ENCODE measurements around the gene NT5DC2. TPM values are rescaled to one million over a fixed set of nuclear protein-coding genes. Genes with fewer than 3 reads are reported as not detected.

The NT5DC2 gene
- total and polyA plus RNA-seq, 2 of the 8 experiments (the other 6 are each of a cell fraction or from before 2014, with no cell fraction given): 331 to 477 TPM

DNA sequence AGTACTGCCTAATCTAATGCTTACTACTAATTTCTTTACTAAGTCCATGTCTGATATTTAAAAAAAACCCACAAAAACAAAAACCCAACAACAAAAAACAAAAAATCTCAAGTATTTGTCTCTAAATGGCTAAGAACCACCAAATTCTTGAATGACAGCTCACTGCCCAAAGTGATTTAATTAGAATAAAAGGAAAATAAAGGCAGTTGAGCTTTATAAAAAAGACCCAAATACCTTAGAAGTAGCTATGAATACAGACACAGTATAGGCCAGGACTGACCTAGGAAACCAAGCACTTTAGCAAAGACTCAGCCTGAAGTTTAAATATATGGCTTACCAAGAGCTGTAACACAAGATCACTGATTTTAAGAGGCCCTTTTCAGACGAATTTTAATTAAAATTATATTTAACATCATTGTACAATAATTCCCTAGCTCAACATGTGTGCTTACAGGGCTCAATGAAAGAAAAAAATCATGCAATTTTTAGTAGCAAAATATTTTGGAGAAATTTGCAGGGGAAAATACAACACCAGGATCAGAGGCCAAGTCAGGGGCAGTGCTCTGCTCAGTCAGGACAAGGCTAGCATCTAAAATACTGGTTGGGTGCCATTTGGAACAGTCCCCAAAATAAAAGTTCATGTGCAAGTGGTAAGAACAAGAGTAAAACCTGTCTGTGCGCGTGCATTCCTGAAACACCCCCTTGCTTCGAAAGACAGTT is 27.5 kb upstream of the NT5DC2 start:
- no peak overlapping the region for H4K8ac ChIP-seq (ENCODE audit: extremely low read depth, insufficient read depth, low read length)
- H3K36me3 ChIP-seq (ENCODE audit: control insufficient read depth in 2 of 4, insufficient read depth in 4 of 4, low read length in 3 of 4): peaks cover 8 to 49% (median 28%) of the 10 kb centered on the region in 4 experiments
- no peak overlapping the region for H3K4me2 ChIP-seq (ENCODE audit: insufficient read depth in 1 of 2, low read depth in 2 of 2, low read length in 2 of 2)
- DNase-seq (ENCODE audit: low read depth in 1 of 2, low spot score in 2 of 2) (no peak), FAIRE-seq (no peak)
- no peaks in the 10 kb centered on the region for H3K79me1 ChIP-seq (ENCODE audit: low read depth, low read length)
- no peak for TF ChIP-seq TAF1 (IDR thresholded peaks at IDR 0.05; ENCODE audit: low read depth, low read length)
- no peak for TF ChIP-seq POLR2AphosphoS5 (IDR thresholded peaks at IDR 0.05; ENCODE audit: low read depth, low read length)
- TF ChIP-seq TAF7 (optimal IDR thresholded peaks at IDR 0.05; ENCODE audit: borderline replicate concordance, low read depth, low read length): no peak
- TF ChIP-seq RFX5 (IDR thresholded peaks at IDR 0.05; ENCODE audit: borderline replicate concordance, low read depth, low read length): no peak
- TF ChIP-seq, protein P1, sequence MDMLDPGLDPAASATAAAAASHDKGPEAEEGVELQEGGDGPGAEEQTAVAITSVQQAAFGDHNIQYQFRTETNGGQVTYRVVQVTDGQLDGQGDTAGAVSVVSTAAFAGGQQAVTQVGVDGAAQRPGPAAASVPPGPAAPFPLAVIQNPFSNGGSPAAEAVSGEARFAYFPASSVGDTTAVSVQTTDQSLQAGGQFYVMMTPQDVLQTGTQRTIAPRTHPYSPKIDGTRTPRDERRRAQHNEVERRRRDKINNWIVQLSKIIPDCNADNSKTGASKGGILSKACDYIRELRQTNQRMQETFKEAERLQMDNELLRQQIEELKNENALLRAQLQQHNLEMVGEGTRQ (IDR thresholded peaks at IDR 0.05; ENCODE audit: low read length): no peak
- TF ChIP-seq RXRA (IDR thresholded peaks at IDR 0.05; ENCODE audit: insufficient read depth, low read depth, low read length): no peak
- no peak for TF ChIP-seq SP2 (IDR thresholded peaks at IDR 0.05; ENCODE audit: low read length)
- TF ChIP-seq JUND (IDR thresholded peaks at IDR 0.05; ENCODE audit: low read length): no peak
- H3K14ac ChIP-seq (ENCODE audit: insufficient read length): no peak overlapping the region
- WGBS, 2 experiments (ENCODE audit: extremely low coverage in 1 of 2, insufficient coverage in 1 of 2, insufficient read length in 1 of 2, insufficient replicate concordance in 2 of 2, low coverage in 1 of 2, low lambda C conversion rate in 2 of 2, missing lambda C conversion rate in 1 of 2): 94% methylated on average over 4 of the region's 4 CpGs; no CpG with 5 or more reads in 1 of the 2 experiments
- no peaks in the 10 kb centered on the region for H3K79me2 ChIP-seq (ENCODE audit: control insufficient read depth in 1 of 2, insufficient read depth in 2 of 2, low read length in 2 of 2)
- H3K56ac ChIP-seq (replicated peaks; ENCODE audit: insufficient read length, low read depth, low read length): no peak overlapping the region
- H2BK12ac ChIP-seq (ENCODE audit: low read depth, low read length): no peak overlapping the region
- POLR2A ChIA-PET (ENCODE audit: partially characterized antibody): no interaction called here
- H3K9me3 ChIP-seq (ENCODE audit: insufficient read depth in 2 of 2, low read depth in 1 of 2, low read length in 1 of 2): no peaks in the 10 kb centered on the region
- no peaks in the 10 kb centered on the region for H3K4me1 ChIP-seq (replicated peaks in 1 of 4; ENCODE audit: control insufficient read depth in 3 of 4, insufficient read depth in 4 of 4, low read length in 3 of 4)
- no peak overlapping the region for H4K91ac ChIP-seq (replicated peaks; ENCODE audit: insufficient read length, low read length)
- H3K4ac ChIP-seq (replicated peaks; ENCODE audit: insufficient read length, low read depth, low read length): no peak overlapping the region
- CTCF ChIA-PET (ENCODE audit: partially characterized antibody): interaction anchor here (1.1 to 3.8 kb wide), 5 partner anchors 9 to 91 kb away, joined by 3 to 17 read pairs (median 3); no protein-coding TSS in a partner anchor
- H4K5ac ChIP-seq (ENCODE audit: insufficient read length, low read depth, low read length): no peak overlapping the region
- no peak overlapping the region for H2AFZ ChIP-seq (ENCODE audit: low read length)
- no peak overlapping the region for H2BK15ac ChIP-seq (ENCODE audit: low read length)
- no peak overlapping the region for H2BK5ac ChIP-seq (ENCODE audit: low read depth, low read length)
- H3K27ac ChIP-seq (ENCODE audit: low read depth, low read length): no peak overlapping the region
- H3K27me3 ChIP-seq (replicated peaks in 1 of 4; ENCODE audit: control insufficient read depth in 3 of 4, extremely low read depth in 1 of 4, insufficient read depth in 3 of 4, low read length in 3 of 4): no peaks in the 10 kb centered on the region
- H3K4me3 ChIP-seq (ENCODE audit: extremely low read depth in 1 of 4, insufficient read depth in 2 of 4, low read depth in 3 of 4, low read length in 4 of 4): no peak overlapping the region
- H2BK120ac ChIP-seq (replicated peaks; ENCODE audit: low read depth, low read length): no peak overlapping the region
- peaks cover 0 to 4% of the 10 kb centered on the region in 2 experiments for H4K20me1 ChIP-seq (replicated peaks in 1 of 2; ENCODE audit: control insufficient read depth in 1 of 2, insufficient read depth in 2 of 2, low read length in 2 of 2)
- H3K18ac ChIP-seq (ENCODE audit: extremely low read depth, low read length): no peak overlapping the region
- no peak overlapping the region for H3K9ac ChIP-seq (replicated peaks in 1 of 4; ENCODE audit: extremely low read depth in 1 of 4, low read depth in 3 of 4, low read length in 3 of 4)
- H2AK5ac ChIP-seq (ENCODE audit: low read depth, low read length): no peak overlapping the region
- no peak overlapping the region for H3K23ac ChIP-seq (ENCODE audit: insufficient read length)
- no peaks in the 10 kb centered on the region for H3K23me2 ChIP-seq (ENCODE audit: low read depth, low read length)
- H2BK20ac ChIP-seq (ENCODE audit: low read length): no peak overlapping the region
